HG03442 (cell line): ENCODE measurements around the gene SLC22A31.
"Not testable (repeated sequence)": the region's sequence is repeated elsewhere in the genome, so short reads cannot be mapped to it uniquely, and the experiment has no call there.

Experiments used
- ATAC-seq: cut with Tn5 transposase; IDR thresholded peaks from one replicate; pipeline ENCODE4 v1.9.1; 2021; ENCODE audit warnings: mild to moderate bottlenecking, moderate library complexity; ENCODE audit not compliant: unreplicated experiment

SLC22A31 gene

GRCh38 chr16:89200124-89200849 lies at the start of gene SLC22A31:
TSS of gene SLC22A31 (minus strand) at chr16:89200537. CDS start at chr16:89200501, 36 bp downstream.
- ATAC-seq: no peak

- no peak for ATAC-seq
Measured at GRCh38 chr16:89248196-89248982, 48.1 kb upstream of the SLC22A31 start.

GRCh38 chr16:89247734-89248075 lies 47.4 kb upstream of the SLC22A31 start:
- ATAC-seq: not testable (repeated sequence)

GRCh38 chr16:89246903-89247733 lies 46.8 kb upstream of the SLC22A31 start:
- peak; percentile 64 for ATAC-seq

GRCh38 chr16:89246383-89246902 lies 46.1 kb upstream of the SLC22A31 start:
- no peak for ATAC-seq

- ATAC-seq: no peak
Measured at GRCh38 chr16:89244754-89245153, 44.4 kb upstream of the SLC22A31 start.

- ATAC-seq: not testable (repeated sequence)
Measured at GRCh38 chr16:89244264-89244663, 43.9 kb upstream of the SLC22A31 start.

GRCh38 chr16:89243664-89244063 lies 43.3 kb upstream of the SLC22A31 start:
- no peak for ATAC-seq

GRCh38 chr16:89242795-89243200 lies 42.5 kb upstream of the SLC22A31 start:
- ATAC-seq: no peak

GRCh38 chr16:89241187-89242007 lies 41.1 kb upstream of the SLC22A31 start:
- no peak for ATAC-seq

- no peak for ATAC-seq
Measured at GRCh38 chr16:89237733-89238132, 37.4 kb upstream of the SLC22A31 start.

- ATAC-seq: no peak
Measured at GRCh38 chr16:89233678-89234490, 33.5 kb upstream of the SLC22A31 start.

- ATAC-seq: no peak
Measured at GRCh38 chr16:89232107-89232506, 31.8 kb upstream of the SLC22A31 start.

- ATAC-seq: no peak
Measured at GRCh38 chr16:89230255-89230654, 29.9 kb upstream of the SLC22A31 start.

GRCh38 chr16:89224665-89225064 lies 24.3 kb upstream of the SLC22A31 start:
- no peak for ATAC-seq

GRCh38 chr16:89222931-89223330 lies 22.6 kb upstream of the SLC22A31 start:
- ATAC-seq: no peak

- no peak for ATAC-seq
Measured at GRCh38 chr16:89221604-89222003, 21.3 kb upstream of the SLC22A31 start.

- no peak for ATAC-seq
Measured at GRCh38 chr16:89219365-89219764, 19.0 kb upstream of the SLC22A31 start.

GRCh38 chr16:89217388-89218191 lies 17.3 kb upstream of the SLC22A31 start, which contains the start of gene ZNF778:
TSS of gene ZNF778 (plus strand) at chr16:89217703. CDS start at chr16:89221128, 3,425 bp downstream.
- ATAC-seq: peak; percentile 74
